ENCODE results near the gene RUVBL1.
"Not testable (repeated sequence)": the region's sequence is repeated elsewhere in the genome, so short reads cannot be mapped to it uniquely, and the experiment has no call there.

The RUVBL1 gene

DNA sequence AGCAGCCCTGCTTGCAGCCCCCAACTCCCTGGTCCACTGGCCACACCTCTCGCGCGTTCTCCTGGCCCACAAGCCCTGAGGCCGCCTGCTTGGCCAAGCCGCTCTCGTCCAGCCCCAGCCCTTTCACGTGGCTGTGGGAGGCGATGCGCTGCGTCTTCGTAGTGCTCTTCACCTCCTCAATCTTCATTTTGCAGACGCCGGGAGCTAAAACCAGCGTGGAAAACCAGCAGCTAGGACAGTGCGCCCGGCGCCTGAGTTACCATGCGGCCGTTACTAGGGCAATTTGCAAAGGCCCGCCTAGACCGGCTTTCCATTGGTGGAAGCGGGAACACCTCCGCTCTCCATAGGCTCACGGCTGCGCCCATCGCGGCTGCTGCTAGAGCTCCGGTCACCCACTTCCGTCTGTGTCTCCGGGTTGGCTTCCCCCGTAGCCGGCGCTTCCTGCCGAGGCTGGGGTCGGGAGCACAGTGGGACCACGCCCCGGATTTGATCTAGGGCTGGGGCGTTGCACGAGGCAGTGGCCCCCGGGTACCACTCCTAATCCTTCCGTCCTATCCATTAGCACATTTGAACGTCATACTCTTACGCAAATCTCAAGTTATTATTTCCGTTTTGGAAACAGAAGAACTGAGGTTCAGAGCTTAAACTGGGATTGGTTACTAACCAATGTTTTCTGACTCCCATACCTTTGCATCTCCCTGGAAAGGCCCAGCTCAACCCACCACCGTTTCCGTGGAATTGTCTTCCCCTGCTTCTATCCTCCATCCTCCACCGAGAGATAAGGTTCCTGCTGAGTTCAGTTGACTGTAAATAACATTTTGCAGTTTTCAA, at the start of gene RUVBL1:
Gene RUVBL1, minus strand, starts transcription at position 275 of the 831 bp plus-strand sequence. Its CDS starts 88 bp downstream, at position 187.
- peak; percentile 95 for DNase-seq (ENCODE audit: low read depth)

DNA sequence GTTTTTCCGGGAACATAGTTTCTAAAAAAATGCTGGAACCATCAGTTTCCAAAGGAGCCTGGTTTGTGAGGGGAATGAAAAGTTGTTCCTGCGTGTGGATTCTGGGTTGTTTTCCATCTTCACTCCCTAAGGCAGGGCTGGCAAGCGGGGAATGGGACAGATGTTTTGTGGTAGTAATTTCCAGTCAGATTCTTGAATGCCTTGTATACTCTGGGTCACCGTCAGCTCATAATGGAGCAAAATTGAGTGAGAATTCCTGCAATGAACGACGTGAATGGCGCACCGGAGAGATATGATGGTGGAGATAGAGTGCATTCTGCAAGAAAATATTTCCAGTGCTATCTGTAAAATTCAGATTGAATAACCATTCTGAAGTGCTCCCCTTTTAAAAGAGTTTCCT, 49.6 kb upstream of the RUVBL1 start:
- DNase-seq (ENCODE audit: low read depth), result no peak

DNA sequence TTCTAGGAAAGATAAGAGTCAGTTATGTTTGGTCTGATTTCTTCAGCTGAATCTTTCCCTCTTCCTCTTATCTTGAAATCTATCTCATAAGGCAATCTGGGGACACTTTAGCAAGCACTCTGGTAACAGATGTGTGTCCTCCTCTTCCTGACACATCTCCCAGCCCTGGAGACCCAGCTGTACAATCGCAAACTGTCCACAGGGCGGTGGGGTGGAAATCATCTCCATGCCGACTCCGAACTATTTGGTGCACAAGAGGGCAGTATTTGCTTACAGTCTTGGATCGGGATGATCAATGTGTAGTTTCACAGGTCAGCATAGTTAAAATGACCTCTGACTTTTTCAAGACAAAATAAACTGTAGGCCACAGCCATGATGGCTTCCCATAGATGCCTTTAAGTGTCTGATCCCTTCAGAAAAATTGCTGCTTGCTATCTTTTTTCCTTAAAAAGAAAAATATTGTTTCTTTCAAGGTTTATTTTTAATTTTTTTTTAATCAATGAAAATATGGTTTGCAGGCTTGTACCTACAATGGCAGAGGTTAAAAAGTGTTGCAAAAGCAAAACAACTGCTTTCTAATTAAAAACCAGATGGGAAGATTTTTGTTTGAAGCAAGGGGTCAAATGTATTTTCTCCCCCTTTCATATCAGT, 47.4 kb upstream of the RUVBL1 start:
- no peak for DNase-seq (ENCODE audit: low read depth)

DNA sequence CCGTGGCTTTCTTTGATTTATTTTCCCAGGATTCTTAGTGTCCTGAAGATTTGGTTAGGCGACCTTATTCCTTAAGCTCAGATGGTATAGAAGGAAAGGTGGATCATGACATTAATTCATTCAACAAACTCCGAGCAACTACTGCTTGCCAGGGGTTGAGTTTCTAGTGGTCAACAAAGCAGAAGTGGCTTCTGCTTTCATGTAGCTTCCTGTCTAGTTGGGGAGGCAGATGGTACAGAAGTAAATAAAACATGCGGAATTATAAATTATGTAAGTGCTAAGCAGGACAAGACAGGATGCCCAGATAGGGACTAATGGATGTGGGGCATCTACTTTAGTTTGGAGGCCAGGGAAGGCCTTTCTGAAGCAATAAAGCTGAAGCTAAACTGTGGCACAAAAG, 45.2 kb upstream of the RUVBL1 start:
- DNase-seq (ENCODE audit: low read depth), result no peak

DNA sequence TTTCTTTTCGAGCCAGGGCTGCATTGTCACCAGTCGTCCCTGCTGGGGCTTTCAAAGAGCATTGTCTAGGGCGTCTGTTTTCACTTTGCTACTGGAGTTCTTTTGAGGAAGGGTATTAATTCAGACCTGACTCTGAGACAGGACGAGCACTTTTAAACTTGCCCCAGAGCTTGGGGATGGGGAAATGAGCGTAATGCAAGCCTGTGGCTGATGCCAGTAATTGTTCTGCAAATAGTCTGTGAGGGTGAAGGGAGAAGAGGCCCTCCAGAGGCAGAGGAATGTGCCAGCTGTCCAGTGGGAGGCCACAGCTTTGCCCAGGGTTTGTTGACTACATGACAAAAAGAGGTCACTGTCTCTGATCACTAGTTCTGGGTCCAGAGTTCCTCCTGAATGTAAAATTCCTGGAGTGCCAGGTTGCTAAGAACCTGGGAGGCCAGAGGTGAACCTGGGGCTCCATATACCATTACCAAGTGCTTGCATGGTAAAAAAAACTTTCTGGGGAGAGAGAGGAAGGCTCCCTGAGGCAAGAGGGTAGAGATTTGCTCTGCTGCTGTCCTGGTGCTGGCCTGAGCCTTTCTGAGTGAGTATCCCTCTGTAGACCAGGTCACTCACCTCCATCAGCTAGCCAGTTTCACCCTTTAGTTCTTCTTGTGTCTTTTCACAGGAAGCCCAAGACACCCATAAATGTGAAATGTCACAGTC, 44.5 kb upstream of the RUVBL1 start:
- DNase-seq (ENCODE audit: low read depth), result no peak

DNA sequence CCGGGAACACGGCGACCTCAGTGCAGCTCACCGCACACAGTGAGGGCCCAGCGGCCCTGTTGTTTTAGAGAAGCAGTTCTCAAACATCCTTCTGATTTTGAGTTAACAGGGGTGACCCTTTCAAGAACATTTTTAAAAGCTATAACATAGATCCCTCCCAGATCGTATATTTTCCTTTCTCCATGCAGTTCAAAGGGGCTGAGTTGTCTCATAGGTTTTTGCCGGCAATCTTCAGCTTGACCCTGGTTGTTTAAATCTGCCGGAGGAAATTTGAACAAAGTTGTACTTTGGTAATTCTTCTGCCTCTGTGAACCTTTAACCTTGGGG, 44.0 kb upstream of the RUVBL1 start:
- no peak for DNase-seq (ENCODE audit: low read depth)

DNA sequence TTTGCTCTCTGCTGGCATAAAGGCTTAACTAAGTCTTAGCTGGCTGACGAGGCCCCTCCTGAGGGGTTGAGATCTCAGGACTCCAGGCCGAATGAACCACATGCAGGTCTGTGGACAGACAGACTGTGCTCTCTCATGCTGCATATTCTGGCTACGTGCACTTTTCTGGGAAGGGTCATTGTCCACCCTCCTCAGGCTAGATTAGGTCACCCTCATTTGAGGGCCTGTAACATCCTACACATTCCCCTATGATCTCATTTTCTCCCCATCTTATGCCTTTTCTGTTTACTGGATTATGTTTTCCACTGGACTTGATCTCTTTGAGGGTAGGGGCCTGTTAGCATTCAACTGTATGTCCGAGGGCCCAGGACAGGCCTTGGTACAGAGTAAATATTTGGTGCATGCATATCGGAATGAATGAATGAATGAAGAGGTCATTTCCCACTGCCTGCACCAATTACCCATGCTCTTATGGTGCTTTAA, 43.4 kb upstream of the RUVBL1 start:
- no peak for DNase-seq (ENCODE audit: low read depth)

DNA sequence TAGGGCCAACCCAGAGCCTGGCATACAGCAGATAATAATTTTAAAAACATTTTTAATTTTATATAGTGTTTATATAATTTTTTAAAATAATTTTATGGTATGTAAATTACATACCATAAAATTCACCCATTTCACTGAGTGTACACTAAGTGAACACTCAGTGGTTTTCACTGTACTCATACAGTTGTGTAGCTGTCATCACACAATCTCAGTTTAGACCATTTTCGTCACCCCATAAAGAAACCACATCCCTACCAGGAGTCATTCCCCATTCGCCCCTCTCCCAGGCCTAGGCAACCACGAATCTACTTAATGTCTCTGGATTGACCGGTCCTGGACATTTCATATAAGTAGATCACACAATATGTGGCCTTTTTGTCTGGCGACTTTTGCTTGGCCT, 39.8 kb upstream of the RUVBL1 start:
- no peak for DNase-seq (ENCODE audit: low read depth)

DNA sequence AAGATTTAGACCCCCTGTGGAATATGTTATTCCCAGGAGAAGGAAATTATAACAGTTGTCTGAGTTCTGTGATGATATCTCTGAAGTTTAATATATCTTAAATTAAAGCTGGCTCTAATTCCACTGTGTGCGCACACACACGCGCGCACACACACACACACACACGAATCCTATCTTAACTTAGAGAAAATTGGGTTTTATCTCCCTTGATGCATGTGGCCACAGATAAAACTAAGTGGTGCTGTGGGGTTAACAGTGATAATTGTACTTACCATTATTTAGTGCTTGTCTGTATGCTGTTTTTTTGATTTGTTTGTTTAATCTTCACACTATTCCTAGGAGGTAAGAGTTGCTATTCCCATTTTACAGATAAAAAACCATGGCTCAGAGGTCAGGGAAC, 37.0 kb upstream of the RUVBL1 start:
- DNase-seq (ENCODE audit: low read depth), result no peak

DNA sequence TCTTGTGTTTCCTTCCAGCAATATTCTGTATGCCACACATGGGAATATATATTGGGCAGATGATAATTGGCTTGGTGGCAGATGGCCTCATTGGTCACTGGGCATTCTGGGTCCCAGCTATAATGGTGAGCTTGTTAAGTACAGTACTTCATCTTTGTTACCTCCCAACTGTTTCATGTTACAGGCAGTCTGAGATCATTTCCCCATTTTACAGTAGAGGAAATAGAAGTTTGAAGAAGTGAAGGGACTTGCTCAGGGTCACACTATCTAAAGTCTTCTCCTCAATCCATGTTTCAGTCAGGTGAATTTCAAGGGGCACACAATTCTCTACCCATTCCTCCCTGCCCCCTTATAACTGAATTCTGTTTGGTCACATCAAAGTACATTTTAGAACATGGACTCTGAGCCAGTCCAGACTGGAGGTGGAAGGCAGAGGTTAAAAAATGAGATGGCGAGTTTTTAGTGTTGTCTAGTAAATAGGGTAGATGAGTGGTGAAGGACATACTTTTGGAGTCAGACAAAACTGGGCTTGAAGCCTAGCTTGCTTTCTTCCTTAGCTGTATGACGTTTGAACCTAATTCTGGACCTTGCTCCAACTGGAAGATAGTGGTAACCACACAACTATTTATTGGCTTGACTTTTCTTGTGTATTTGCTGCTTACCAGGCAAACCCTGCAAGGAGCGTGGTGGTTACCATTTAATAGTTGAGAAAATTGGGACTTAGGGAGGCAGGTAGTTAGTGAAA, 32.2 kb upstream of the RUVBL1 start:
- DNase-seq (ENCODE audit: low read depth), result no peak

DNA sequence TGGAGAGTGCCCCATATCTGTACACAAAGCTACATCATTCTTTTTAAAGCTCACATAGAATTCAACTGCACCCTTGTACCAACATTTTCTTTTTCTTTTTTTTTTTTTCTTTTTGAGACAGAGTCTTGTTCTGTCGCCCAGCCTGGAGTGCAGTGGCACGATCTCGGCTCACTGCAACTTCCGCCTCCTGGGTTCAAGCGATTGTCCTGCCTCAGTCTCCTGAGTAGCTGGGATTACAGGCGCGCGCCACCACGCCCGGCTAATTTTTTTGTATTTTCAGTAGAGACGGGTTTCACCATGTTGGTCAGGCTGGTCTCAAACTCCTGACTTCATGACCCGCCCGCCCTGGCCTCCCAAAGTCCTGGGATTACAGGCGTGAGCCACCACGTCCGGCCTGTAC, 30.7 kb upstream of the RUVBL1 start:
- not testable (repeated sequence) for DNase-seq (ENCODE audit: low read depth)

DNA sequence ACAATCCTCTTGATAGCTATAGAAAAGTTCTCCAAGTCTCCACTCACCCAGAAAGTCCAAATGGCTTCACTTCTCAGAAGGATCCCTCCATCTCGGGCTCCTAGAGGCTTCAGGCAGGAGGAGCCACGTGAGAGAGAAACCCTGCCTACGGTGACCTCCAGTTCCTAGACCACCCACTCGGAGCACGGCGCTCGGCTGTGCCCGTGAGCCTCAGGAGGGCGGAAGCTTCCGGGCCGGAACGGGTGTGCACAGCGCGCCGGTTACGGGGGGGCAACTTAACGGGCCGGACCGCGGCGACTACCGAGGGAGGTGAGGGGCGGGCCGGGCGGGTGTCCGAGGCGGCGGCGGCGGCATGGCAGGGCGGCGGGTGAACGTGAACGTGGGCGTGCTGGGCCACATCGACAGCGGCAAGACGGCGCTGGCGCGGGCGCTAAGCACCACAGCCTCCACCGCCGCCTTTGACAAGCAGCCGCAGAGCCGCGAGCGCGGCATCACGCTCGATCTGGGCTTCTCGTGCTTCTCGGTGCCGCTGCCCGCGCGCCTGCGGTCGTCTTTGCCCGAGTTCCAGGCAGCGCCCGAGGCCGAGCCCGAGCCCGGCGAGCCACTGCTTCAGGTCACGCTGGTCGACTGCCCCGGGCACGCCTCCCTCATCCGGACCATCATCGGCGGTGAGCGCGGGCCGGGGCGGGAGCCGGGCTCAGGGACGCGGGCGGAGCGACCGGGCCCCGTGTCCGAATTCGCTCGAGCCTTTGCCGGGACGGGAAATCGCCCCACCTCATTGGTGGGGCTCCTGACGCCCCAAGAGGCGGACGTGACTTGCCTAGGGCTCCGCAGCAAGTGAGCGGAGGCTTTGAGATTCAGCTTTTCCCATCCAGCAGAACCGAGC, 29.8 kb upstream of the RUVBL1 start, which contains the start of gene EEFSEC:
Gene EEFSEC, plus strand, starts transcription at position 326 of the 886 bp plus-strand sequence. Its CDS starts 27 bp downstream, at position 353.
- DNase-seq (ENCODE audit: low read depth), result peak; percentile 73

DNA sequence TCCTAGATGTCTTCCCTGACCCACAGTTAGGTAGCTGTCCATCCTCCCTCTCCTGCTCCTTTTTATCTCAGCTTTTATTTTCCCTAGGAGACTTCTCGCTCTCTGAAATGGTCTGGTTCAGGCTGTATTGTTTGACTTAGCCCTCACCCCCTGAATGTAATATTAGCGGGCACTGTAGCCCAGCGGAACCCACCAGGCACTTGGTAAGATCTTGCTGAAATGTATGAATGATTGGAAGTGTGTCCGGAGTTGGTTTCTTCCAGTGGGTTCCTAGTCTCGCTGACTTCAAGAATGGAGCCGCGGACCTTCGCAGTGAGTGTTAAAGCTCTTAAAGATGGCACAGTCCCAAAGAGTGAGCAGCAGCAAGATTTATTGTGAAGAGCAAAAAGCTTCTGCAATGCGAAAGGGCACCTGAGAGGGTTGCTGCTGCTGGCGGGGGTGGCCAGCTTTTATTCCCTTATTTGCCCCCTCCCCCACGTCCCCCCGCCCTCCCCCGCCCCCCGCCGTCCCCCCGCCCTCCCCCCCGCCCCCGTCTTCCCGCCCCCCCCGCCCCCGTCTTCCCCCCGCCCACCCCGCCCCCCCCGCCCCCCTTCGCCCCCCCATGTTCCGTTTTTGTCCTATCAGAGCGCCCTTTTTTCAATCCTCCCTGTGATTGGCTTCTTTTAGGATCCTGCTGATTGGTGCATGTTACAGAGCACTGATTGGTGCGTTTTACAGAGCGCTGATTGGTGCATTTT, 29.0 kb upstream of the RUVBL1 start:
- no peak for DNase-seq (ENCODE audit: low read depth)

DNA sequence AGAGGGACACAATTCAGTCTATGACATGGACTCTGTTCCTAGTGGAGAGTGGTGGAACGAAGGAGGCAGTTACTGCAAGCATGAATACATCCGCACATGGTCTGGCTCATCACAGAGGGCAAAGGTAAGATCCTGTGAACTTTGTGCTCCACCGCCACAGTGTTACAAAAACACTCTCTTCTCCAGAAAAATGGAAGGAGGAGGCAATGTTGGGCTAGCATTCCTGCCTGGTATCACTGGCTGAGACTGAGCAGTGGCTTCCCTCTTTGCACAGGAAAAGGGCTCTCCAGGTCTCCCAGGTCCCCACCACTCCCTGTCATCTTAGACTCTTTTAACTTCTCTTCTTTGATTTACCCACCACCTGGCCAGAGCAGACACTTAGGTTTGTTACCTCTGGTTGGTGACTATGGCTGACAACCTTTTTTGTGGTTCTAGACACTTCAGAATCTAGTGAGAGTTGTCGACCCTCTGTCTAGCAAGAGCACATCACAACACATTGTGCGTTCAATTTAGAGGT, 28.2 kb upstream of the RUVBL1 start:
- DNase-seq (ENCODE audit: low read depth), result no peak

DNA sequence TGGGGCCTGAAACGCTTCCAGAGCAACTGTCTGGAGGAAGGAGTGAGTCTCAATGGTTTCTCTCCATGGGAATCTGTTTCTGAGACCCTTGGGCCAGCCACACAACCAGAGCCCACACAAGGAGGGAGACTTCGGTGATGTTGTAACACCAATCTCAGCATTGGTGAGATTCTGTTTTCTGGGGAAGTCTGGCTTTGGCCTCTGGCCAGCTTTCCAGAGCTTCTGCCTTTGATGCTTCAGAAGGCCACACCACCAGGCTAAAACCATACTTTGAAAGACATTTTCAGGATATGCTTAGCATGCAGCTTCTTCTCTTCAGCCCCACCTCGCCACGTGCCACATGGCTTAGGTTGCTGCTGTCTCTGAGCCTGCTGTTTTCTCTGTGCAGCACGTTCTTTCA, 26.0 kb upstream of the RUVBL1 start:
- DNase-seq (ENCODE audit: low read depth), result no peak

DNA sequence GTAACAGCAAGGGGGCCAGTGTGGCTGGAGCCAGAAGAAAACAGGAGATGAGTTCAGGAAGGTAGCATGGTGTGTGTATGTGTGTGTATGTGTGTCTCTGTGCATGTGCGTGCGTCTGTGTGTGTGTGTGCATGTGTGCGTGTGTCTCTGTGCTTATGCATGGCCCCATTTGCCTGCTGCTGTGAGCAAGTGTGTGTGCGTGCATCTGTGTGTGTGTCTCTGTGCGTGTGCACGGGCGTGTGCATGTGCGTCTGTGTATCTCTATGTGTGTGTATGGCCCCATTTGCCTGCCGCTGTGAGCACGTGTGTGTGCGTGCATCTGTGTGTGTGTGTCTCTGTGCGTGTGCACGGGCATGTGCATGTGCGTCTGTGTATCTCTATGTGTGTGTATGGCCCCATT, 22.6 kb upstream of the RUVBL1 start:
- DNase-seq (ENCODE audit: low read depth), result no peak

DNA sequence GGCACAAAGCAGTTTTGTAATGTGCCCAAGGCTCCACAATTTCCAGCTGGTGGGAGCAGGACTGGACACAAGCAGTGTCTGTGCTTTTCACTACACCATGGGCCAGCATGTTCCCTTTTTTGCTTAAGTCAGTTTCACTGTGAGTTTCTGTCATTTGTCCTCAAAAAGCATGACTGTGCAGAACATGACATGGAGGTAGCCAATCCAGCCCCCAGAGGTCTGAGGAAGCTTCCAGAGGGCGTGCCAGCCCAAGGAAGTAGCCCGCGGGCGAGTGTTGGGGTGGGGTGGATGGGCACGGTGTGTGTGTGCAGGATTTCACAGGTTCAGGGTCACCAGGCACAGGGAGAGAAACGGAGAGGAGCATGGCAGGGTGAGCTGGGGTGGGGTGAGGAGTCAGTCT, 21.7 kb upstream of the RUVBL1 start:
- DNase-seq (ENCODE audit: low read depth), result no peak

DNA sequence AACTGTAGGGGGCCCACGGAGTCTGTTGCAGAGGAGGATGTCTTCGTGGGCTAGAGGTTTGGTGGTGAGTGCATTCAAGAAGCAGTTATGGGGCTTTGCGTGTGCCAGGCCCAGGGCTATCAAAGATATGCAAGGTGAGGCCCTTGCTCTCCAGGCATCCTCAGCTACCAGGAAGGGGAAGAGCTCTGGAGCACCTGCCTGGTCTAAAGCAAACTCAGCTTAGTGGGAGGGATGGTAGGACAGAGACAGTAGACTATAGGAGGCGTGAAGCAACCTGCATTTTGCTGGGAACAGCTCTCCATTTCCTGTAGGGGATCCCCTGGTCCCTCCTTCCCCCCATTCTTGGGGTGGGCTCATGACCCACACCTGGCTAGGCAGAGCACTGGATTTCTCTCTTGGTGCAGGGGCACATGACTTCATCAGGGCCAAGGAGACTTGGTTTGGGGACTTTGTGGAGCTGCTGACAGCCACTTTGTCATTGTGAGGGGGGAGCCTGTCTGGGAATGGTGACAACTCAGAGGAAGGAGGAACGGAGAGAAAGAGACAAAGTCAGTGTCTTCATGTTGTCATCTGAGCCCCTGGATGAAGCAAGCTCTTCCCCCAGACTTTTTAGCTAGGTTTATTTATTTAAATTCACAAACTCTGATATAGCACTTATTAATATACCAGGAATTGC, 21.0 kb upstream of the RUVBL1 start:
- DNase-seq (ENCODE audit: low read depth), result no peak

DNA sequence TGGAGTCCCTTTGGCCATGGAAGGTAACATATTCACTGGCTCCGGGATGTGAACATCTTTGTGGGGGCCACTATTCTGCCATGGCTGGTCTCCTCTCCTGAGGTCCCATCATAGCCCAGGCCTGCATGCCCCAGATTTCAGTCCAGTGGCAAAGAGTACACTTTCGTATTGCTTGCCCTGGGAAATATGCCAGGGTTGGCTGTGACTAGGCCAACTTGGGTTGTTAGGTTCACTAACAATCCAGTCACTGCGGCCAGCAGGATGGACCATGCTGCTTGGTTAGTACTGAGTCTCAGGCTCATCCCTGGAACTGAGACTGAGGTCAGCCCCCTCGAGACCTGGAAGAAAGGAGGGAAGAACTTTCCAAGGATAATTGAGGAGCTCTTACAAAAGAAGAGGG, 19.9 kb upstream of the RUVBL1 start:
- no peak for DNase-seq (ENCODE audit: low read depth)
